ENCODE results near the gene PUSL1.

PUSL1 gene

GRCh38 chr1:1294250-1294890, 14.0 kb upstream of the PUSL1 start:
- no peak overlapping the region for H3K27ac ChIP-seq (ENCODE audit: insufficient read depth, low read length, poor library complexity, severe bottlenecking)
- no peaks in the 10 kb centered on the region for H3K9me3 ChIP-seq (ENCODE audit: control insufficient read depth, low read length)
- no peak for DNase-seq
- no peak overlapping the region for H3K4me3 ChIP-seq (ENCODE audit: insufficient read depth, low read depth, low read length, poor library complexity, severe bottlenecking)
- no peaks in the 10 kb centered on the region for H3K36me3 ChIP-seq (ENCODE audit: control insufficient read depth, insufficient read depth, low read length)
- no peaks in the 10 kb centered on the region for H3K4me1 ChIP-seq (ENCODE audit: control insufficient read depth, insufficient read depth, low read length, poor library complexity, severe bottlenecking)
- H3K27me3 ChIP-seq (replicated peaks; ENCODE audit: control insufficient read depth, insufficient read depth, low read length, poor library complexity, severe bottlenecking): no peaks in the 10 kb centered on the region

- no peaks in the 10 kb centered on the region for H3K27me3 ChIP-seq (replicated peaks; ENCODE audit: control insufficient read depth, insufficient read depth, low read length, poor library complexity, severe bottlenecking)
- no peaks in the 10 kb centered on the region for H3K9me3 ChIP-seq (ENCODE audit: control insufficient read depth, low read length)
- H3K4me3 ChIP-seq (ENCODE audit: insufficient read depth, low read depth, low read length, poor library complexity, severe bottlenecking): no peak overlapping the region
- H3K4me1 ChIP-seq (ENCODE audit: control insufficient read depth, insufficient read depth, low read length, poor library complexity, severe bottlenecking): no peaks in the 10 kb centered on the region
- DNase-seq: no peak
- no peaks in the 10 kb centered on the region for H3K36me3 ChIP-seq (ENCODE audit: control insufficient read depth, insufficient read depth, low read length)
- no peak overlapping the region for H3K27ac ChIP-seq (ENCODE audit: insufficient read depth, low read length, poor library complexity, severe bottlenecking)
Measured at GRCh38 chr1:1295154-1295923, 13.1 kb upstream of the PUSL1 start.

DNA sequence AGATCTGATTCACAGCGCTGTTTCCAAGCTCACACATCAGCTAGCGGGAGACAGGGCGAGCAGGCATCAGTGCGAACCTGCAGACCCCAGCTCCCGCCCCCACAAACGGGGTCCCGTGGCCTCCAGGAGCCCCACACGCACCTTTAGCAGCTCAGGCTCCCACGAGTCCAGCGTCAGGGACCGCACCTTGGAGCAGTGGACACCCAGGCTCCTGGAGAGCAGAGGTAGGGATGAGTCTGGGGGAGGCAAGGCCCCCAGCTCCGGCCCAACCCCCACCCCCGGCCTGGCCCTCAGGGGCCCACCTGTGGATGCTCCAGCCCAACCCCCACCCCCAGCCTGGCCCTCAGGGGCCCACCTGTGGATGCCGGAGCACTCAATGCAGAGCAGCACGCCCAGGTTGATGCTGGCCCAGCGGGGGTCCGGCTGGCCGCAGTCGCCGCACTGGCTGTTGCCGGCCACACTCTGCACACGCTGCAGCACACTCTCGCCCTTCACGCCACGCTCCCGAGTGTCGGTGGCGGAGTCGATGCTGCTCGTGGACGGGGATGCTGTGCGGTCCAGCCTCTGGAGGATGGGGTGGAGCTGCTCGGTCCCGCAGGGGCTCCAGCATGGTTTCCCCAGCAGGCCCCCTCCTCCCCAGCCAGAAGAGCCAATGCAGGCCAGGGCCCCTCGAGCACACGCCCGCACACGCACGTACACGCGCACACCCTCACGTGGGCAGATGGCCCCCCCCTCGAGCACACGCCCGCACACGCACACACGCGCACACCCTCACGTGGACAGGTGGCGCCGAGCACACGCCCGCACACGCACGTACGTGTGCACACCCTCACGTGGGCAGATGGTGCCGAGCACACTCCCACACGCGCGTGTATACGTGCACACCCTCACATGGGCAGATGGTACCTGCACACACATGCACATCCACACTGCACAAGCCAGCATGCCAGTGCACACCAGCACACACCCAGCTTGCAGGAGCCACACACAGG, 12.0 kb upstream of the PUSL1 start:
- DNase-seq: no peak
- no peaks in the 10 kb centered on the region for H3K36me3 ChIP-seq (ENCODE audit: control insufficient read depth, insufficient read depth, low read length)
- no peaks in the 10 kb centered on the region for H3K27me3 ChIP-seq (replicated peaks; ENCODE audit: control insufficient read depth, insufficient read depth, low read length, poor library complexity, severe bottlenecking)
- no peaks in the 10 kb centered on the region for H3K4me1 ChIP-seq (ENCODE audit: control insufficient read depth, insufficient read depth, low read length, poor library complexity, severe bottlenecking)
- H3K4me3 ChIP-seq (ENCODE audit: insufficient read depth, low read depth, low read length, poor library complexity, severe bottlenecking): no peak overlapping the region
- H3K9me3 ChIP-seq (ENCODE audit: control insufficient read depth, low read length): no peaks in the 10 kb centered on the region
- H3K27ac ChIP-seq (ENCODE audit: insufficient read depth, low read length, poor library complexity, severe bottlenecking): no peak overlapping the region

DNA sequence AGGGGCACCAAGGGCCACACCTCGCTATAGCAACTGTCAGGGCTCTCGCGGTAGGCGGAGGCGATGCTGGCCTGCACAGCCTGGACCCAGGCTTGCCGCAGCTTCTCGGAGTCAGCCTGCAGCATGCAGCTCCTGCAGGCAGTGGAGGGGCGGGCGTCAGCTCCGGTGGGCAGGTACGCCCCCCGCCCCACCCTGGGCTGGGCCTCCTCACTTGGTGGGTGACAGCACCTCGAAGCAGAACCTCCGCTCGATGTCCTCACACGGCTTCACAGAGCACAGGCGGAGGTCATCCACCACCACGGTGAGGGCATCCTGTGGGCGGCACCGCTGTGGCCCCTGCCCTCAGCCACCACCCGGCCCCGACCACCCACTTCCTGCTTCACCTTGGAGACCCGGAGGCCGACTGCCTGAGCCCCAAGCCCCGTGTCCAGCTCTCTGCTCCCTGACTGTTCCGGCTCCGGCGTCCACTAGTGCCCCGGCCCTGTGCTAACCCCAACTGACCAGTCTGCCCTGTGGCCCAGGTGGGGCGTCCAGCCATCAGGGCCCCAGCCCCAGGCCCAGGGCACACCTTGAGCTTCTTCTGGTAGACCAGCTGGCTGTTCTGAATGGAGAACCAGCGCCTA, 10.5 kb upstream of the PUSL1 start:
- no peaks in the 10 kb centered on the region for H3K9me3 ChIP-seq (ENCODE audit: control insufficient read depth, low read length)
- no peaks in the 10 kb centered on the region for H3K27me3 ChIP-seq (replicated peaks; ENCODE audit: control insufficient read depth, insufficient read depth, low read length, poor library complexity, severe bottlenecking)
- DNase-seq: no peak
- H3K4me1 ChIP-seq (ENCODE audit: control insufficient read depth, insufficient read depth, low read length, poor library complexity, severe bottlenecking): no peaks in the 10 kb centered on the region
- no peak overlapping the region for H3K4me3 ChIP-seq (ENCODE audit: insufficient read depth, low read depth, low read length, poor library complexity, severe bottlenecking)
- H3K36me3 ChIP-seq (ENCODE audit: control insufficient read depth, insufficient read depth, low read length): no peaks in the 10 kb centered on the region
- no peak overlapping the region for H3K27ac ChIP-seq (ENCODE audit: insufficient read depth, low read length, poor library complexity, severe bottlenecking)

DNA sequence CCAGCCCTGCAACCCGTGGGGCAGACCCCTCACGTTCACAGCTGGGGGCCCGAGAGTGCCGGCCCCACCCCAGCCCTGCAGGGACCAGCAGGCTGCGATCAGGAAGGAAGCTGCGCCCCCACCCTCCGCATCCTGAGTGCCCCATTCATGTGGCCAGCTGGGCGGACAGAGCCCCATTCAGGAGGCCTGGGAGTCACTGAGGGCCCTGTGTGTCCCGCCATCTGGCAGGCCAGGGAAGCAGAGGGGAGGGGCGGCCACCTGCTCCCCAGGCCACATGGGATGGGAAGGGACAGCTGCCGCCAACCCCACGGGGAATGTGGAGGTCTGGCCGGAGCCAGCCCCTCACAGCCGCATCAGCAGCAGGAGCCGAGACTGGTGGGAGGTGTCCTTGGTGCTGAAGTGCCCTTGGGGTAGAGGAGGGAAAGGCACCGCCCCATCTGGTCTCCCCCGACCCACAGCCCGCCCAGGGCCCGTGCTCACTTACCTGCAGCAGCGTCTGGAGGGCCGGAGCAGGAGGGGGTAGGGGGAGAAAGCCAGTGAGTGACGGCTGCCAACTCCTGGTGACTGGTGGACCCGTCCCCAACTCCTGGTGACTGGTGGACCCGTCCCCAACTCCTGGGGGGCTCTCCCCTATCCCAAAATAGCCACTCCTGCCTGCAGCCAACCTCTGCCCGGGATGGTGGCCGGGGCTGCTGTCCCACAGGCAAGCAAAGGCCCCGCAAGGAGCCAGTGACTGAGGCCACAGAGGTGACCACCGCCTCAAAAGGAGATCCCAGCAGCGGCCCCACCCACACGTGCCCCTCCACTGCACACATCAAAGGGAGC, 9.3 kb upstream of the PUSL1 start:
- no peak overlapping the region for H3K4me3 ChIP-seq (ENCODE audit: insufficient read depth, low read depth, low read length, poor library complexity, severe bottlenecking)
- no peaks in the 10 kb centered on the region for H3K4me1 ChIP-seq (ENCODE audit: control insufficient read depth, insufficient read depth, low read length, poor library complexity, severe bottlenecking)
- no peak for DNase-seq
- no peaks in the 10 kb centered on the region for H3K9me3 ChIP-seq (ENCODE audit: control insufficient read depth, low read length)
- no peaks in the 10 kb centered on the region for H3K36me3 ChIP-seq (ENCODE audit: control insufficient read depth, insufficient read depth, low read length)
- no peak overlapping the region for H3K27ac ChIP-seq (ENCODE audit: insufficient read depth, low read length, poor library complexity, severe bottlenecking)
- no peaks in the 10 kb centered on the region for H3K27me3 ChIP-seq (replicated peaks; ENCODE audit: control insufficient read depth, insufficient read depth, low read length, poor library complexity, severe bottlenecking)

- DNase-seq: no peak
- H3K9me3 ChIP-seq (ENCODE audit: control insufficient read depth, low read length): no peaks in the 10 kb centered on the region
- H3K27me3 ChIP-seq (replicated peaks; ENCODE audit: control insufficient read depth, insufficient read depth, low read length, poor library complexity, severe bottlenecking): no peaks in the 10 kb centered on the region
- no peak overlapping the region for H3K4me3 ChIP-seq (ENCODE audit: insufficient read depth, low read depth, low read length, poor library complexity, severe bottlenecking)
- H3K4me1 ChIP-seq (ENCODE audit: control insufficient read depth, insufficient read depth, low read length, poor library complexity, severe bottlenecking): peaks cover 2% of the 10 kb centered on the region
- H3K27ac ChIP-seq (ENCODE audit: insufficient read depth, low read length, poor library complexity, severe bottlenecking): no peak overlapping the region
- no peaks in the 10 kb centered on the region for H3K36me3 ChIP-seq (ENCODE audit: control insufficient read depth, insufficient read depth, low read length)
Measured at GRCh38 chr1:1299686-1300351, 8.6 kb upstream of the PUSL1 start.

DNA sequence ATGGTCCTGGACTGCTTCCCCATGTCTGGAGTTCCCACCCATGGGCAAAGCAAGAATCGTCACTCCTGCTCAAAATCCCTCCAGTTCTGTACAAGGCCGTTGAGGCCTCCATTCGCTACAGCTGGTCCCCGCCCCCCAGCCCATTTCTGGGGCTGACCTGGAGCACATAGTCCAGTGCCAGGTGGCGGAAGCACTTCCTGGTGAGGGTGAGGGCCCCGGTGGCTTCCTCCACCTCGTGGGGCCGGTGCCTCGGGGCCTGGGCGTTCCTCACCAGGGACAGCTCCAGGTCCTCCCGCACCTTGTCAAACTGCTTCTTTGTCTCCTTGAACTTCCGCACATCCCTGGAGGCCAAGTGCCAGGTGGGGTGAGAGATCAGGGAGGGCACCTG, 8.1 kb upstream of the PUSL1 start:
- DNase-seq: no peak
- Histone ChIP-seq H3K27ac (ENCODE audit: insufficient read depth, low read length, poor library complexity, severe bottlenecking) (no peak overlapping the region), H3K9me3 (ENCODE audit: control insufficient read depth, low read length) (no peaks in the 10 kb centered on the region), H3K27me3 (replicated peaks; ENCODE audit: control insufficient read depth, insufficient read depth, low read length, poor library complexity, severe bottlenecking) (no peaks in the 10 kb centered on the region), H3K36me3 (ENCODE audit: control insufficient read depth, insufficient read depth, low read length) (no peaks in the 10 kb centered on the region), H3K4me1 (ENCODE audit: control insufficient read depth, insufficient read depth, low read length, poor library complexity, severe bottlenecking) (peaks cover 7% of the 10 kb centered on the region), H3K4me3 (ENCODE audit: insufficient read depth, low read depth, low read length, poor library complexity, severe bottlenecking) (no peak overlapping the region)

DNA sequence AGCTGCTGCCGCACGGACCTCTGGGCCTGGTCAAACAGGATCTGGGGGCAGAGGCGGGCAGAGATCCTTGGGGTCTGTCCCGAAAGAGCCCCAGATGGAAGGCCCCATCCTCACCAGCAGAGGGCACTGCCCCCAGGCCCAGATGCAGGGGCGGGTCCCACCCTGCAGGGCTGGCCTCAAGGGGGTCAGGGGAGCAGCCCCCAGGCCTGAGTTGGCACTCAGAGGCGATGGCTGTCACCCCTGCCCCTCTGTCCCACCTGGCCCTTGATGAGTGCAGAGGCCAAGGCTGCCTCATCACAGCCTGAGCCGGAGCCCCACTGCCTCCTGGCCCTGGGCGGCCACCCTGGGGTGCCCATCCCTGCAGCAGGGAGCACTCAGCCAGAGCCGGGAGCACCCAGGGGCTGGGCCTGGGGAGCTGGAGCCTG, 6.4 kb upstream of the PUSL1 start:
- no peak for DNase-seq

More for the DNA sequence above, 6.4 kb upstream of the PUSL1 start:
- Histone ChIP-seq H3K4me1 (ENCODE audit: control insufficient read depth, insufficient read depth, low read length, poor library complexity, severe bottlenecking) (peaks cover 24% of the 10 kb centered on the region), H3K27me3 (replicated peaks; ENCODE audit: control insufficient read depth, insufficient read depth, low read length, poor library complexity, severe bottlenecking) (no peaks in the 10 kb centered on the region), H3K36me3 (ENCODE audit: control insufficient read depth, insufficient read depth, low read length) (no peaks in the 10 kb centered on the region), H3K4me3 (ENCODE audit: insufficient read depth, low read depth, low read length, poor library complexity, severe bottlenecking) (no peak overlapping the region), H3K9me3 (ENCODE audit: control insufficient read depth, low read length) (no peaks in the 10 kb centered on the region), H3K27ac (ENCODE audit: insufficient read depth, low read length, poor library complexity, severe bottlenecking) (no peak overlapping the region)

Measured in effector memory CD4-positive, alpha-beta T cell (primary cell).